B cell (primary cell): ENCODE measurements around the gene METRNL. TPM values are rescaled to one million over a fixed set of nuclear protein-coding genes. Genes with fewer than 3 reads are reported as not detected.

Source experiments
- ATAC-seq: fragments of 200-7000 bp; cut with Tn5 transposase; one replicate; pipeline ENCODE4 v1.10.0; 2021; ENCODE audit warnings: low read depth, mild to moderate bottlenecking, moderate number of reproducible peaks, moderate library complexity
- CTCF ChIA-PET: fragments of 350-600 bp; sonication (Branson Sonifier 250); formaldehyde crosslinking; loops from one replicate; lab custom pipeline; 2021; ENCODE audit warnings: antibody characterized with exemption, inconsistent platforms; lab: Charles Lee
- POLR2A ChIA-PET: fragments of 350-600 bp; sonication (Branson Sonifier 250); formaldehyde crosslinking; loops from one replicate; lab custom pipeline; 2021; ENCODE audit warnings: antibody characterized with exemption; lab: Charles Lee
- DNase-seq: peaks from one replicate; pipeline ENCODE4 v3.0.0; 2013
- H2AFZ ChIP-seq: 2 replicates; pipeline ENCODE4 v1.6.1; 2012; ENCODE audit warnings: mild to moderate bottlenecking, low read depth, low read length; ENCODE audit not compliant: insufficient read depth, poor library complexity, severe bottlenecking
- H3K27ac ChIP-seq, 2 donors: 1 replicate in 1 of 2; 2 replicates in 1 of 2; pipeline ENCODE4 v1.5.1; 2012 to 2013; ENCODE audit warnings: low read length in 2 of 2, mild to moderate bottlenecking in 2 of 2, moderate library complexity in 1 of 2
- H3K27me3 ChIP-seq, 4 experiments: fragments of 200-600 bp in 1 of 4; sonication (generic) in 1 of 4; replicated peaks in 1 of 4; 1 replicate in 2 of 4; 2 replicates in 2 of 4; pipeline versions ENCODE4 v1.6.1 to v1.7.0; 2013 to 2016; ENCODE audit warnings: low read length in 3 of 4, mild to moderate bottlenecking in 2 of 4, mixed read lengths in 1 of 4, moderate library complexity in 1 of 4; ENCODE audit not compliant: insufficient read depth in 4 of 4, control insufficient read depth in 3 of 4; ENCODE audit errors: control extremely low read depth in 1 of 4
- H3K36me3 ChIP-seq, 2 experiments: replicated peaks in 1 of 2; 1 replicate in 1 of 2; 2 replicates in 1 of 2; pipeline versions ENCODE4 v1.6.1 to v1.7.1; 2013; ENCODE audit warnings: low read length in 1 of 2; ENCODE audit not compliant: insufficient read depth in 2 of 2, control insufficient read depth in 1 of 2; ENCODE audit errors: control extremely low read depth in 1 of 2, extremely low read depth in 1 of 2
- H3K4me1 ChIP-seq, 2 donors: fragments of 200-600 bp in 1 of 2; sonication (generic) in 1 of 2; 1 replicate in 1 of 2; 2 replicates in 1 of 2; pipeline versions ENCODE4 v1.5.1 to v1.6.1; 2013 to 2017; ENCODE audit warnings: low read length in 2 of 2; ENCODE audit not compliant: control insufficient read depth in 2 of 2, insufficient read depth in 2 of 2
- H3K4me2 ChIP-seq: replicated peaks from 2 replicates; pipeline ENCODE3; 2012; ENCODE audit warnings: mild to moderate bottlenecking, low read depth, low read length; ENCODE audit not compliant: poor library complexity, severe bottlenecking
- H3K4me3 ChIP-seq, 5 experiments: fragments of 200-600 bp in 1 of 5; sonication (generic) in 1 of 5; 1 replicate in 3 of 5; 2 replicates in 2 of 5; pipeline versions ENCODE4 v1.5.1 to v1.7.0; 2011 to 2016; ENCODE audit warnings: low read length in 4 of 5, mild to moderate bottlenecking in 4 of 5, low read depth in 2 of 5, control low read depth in 1 of 5, moderate library complexity in 1 of 5; ENCODE audit not compliant: insufficient read depth in 1 of 5; ENCODE audit errors: control extremely low read depth in 1 of 5, extremely low read depth in 1 of 5
- H3K79me2 ChIP-seq: fragments of 200-600 bp; sonication (generic); one replicate; pipeline ENCODE4 v1.6.0; 2016; ENCODE audit warnings: low read length; ENCODE audit not compliant: control insufficient read depth, insufficient read depth
- H3K9ac ChIP-seq: fragments of 200-600 bp; sonication (generic); 2 replicates; pipeline ENCODE4 v1.6.1; 2017; ENCODE audit warnings: mild to moderate bottlenecking, low read length, moderate library complexity
- H3K9me3 ChIP-seq, 3 donors: one replicate each; pipeline versions ENCODE4 v1.6.1 to v1.7.1; 2013; ENCODE audit warnings: low read length in 2 of 3; ENCODE audit not compliant: control insufficient read depth in 2 of 3, insufficient read depth in 1 of 3; ENCODE audit errors: control extremely low read depth in 1 of 3
- H4K20me1 ChIP-seq: 2 replicates; pipeline ENCODE4 v1.6.0; 2012; ENCODE audit warnings: mild to moderate bottlenecking, low read length; ENCODE audit not compliant: insufficient read depth, control insufficient read depth, poor library complexity, severe bottlenecking
- H3K27ac Mint-ChIP-seq: one replicate; pipeline ENCODE4 v1.8.0; 2021; ENCODE audit warnings: mixed read lengths
- H3K27me3 Mint-ChIP-seq: one replicate; pipeline ENCODE4 v1.8.0; 2021; ENCODE audit warnings: mixed read lengths
- H3K4me1 Mint-ChIP-seq: one replicate; pipeline ENCODE4 v1.8.0; 2021; ENCODE audit warnings: mixed read lengths
- H3K4me3 Mint-ChIP-seq: one replicate; pipeline ENCODE4 v1.8.0; 2021; ENCODE audit warnings: mixed read lengths
- H3K9me3 Mint-ChIP-seq: one replicate; pipeline ENCODE4 v1.8.0; 2022; ENCODE audit warnings: mixed read lengths; ENCODE audit not compliant: insufficient read depth
- EZH2 ChIP-seq: IDR thresholded peaks from 2 replicates; pipeline ENCODE4 v1.6.1; 2012; ENCODE audit warnings: borderline replicate concordance, low read depth, mild to moderate bottlenecking, moderate library complexity, low read length; ENCODE audit not compliant: insufficient read depth, poor library complexity, severe bottlenecking
- WGBS: methylation state at CpG from one replicate; pipeline ENCODE4 v1.1.5; 2013; ENCODE audit warnings: missing lambda C conversion rate; ENCODE audit not compliant: insufficient coverage; 5-methylcytosine and 5-hydroxymethylcytosine counted together
- intact Hi-C: fragments of 100-400 bp; cut with micrococcal nuclease; formaldehyde crosslinking; loops from one replicate; pipeline ENCODE4 v1.10.0; 2022
- polyA plus RNA-seq: library from polyadenylated mRNA; depleted of rRNA; stranded (reverse); fragments of >200 nt; gene quantifications from 2 replicates; pipeline ENCODE4 v1.2.3, GENCODE V29; 2012
- total RNA-seq, 2 donors: library from RNA; stranded (reverse); fragments of 120-200 nt in 1 of 2; gene quantifications; 1 replicate in 1 of 2; 2 replicates in 1 of 2; pipeline versions ENCODE4 v1.2.3 to v1.2.4, GENCODE V29; 2013 to 2022
- TF ChIP-seq, protein P1 (sequence below): fragments of 200-600 bp; IDR thresholded peaks from one replicate; pipeline ENCODE4 v1.8.0; 2022; ENCODE audit warnings: antibody characterized with exemption, mild to moderate bottlenecking

METRNL gene
- total and polyA plus RNA-seq, 2 donors (not counting 1 experiment from before 2014, with no cell fraction given), result 11.8 to 18.4 TPM

- DNase-seq (no peak), ATAC-seq (no peak)
- Histone ChIP-seq H4K20me1 (no peaks in the 10 kb centered on the region), H3K79me2 (no peaks in the 10 kb centered on the region), H3K4me3 (no peak overlapping the region), H3K4me2 (peak overlapping the region; percentile 1), H3K4me1 (peaks cover 0 to 5% of the 10 kb centered on the region in 2 donors), H3K9me3 (no peaks in the 10 kb centered on the region), H3K36me3 (no peaks in the 10 kb centered on the region), H3K9ac (no peak overlapping the region), H2AFZ (no peak overlapping the region), H3K27ac (no peak overlapping the region), H3K27me3 (peaks cover 0 to 11% (median 0%) of the 10 kb centered on the region in 4 experiments)
- ChIA-PET POLR2A (no interaction called here), CTCF (no interaction called here)
- Mint-ChIP-seq H3K4me1 (peaks cover 12% of the 10 kb centered on the region), H3K9me3 (no peaks in the 10 kb centered on the region), H3K4me3 (no peak overlapping the region), H3K27ac (no peak overlapping the region), H3K27me3 (peaks cover 4% of the 10 kb centered on the region)
- intact Hi-C loops, result no loop called here
- no peak for TF ChIP-seq EZH2
- TF ChIP-seq, protein P1, sequence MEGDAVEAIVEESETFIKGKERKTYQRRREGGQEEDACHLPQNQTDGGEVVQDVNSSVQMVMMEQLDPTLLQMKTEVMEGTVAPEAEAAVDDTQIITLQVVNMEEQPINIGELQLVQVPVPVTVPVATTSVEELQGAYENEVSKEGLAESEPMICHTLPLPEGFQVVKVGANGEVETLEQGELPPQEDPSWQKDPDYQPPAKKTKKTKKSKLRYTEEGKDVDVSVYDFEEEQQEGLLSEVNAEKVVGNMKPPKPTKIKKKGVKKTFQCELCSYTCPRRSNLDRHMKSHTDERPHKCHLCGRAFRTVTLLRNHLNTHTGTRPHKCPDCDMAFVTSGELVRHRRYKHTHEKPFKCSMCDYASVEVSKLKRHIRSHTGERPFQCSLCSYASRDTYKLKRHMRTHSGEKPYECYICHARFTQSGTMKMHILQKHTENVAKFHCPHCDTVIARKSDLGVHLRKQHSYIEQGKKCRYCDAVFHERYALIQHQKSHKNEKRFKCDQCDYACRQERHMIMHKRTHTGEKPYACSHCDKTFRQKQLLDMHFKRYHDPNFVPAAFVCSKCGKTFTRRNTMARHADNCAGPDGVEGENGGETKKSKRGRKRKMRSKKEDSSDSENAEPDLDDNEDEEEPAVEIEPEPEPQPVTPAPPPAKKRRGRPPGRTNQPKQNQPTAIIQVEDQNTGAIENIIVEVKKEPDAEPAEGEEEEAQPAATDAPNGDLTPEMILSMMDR, result no peak
- 27% methylated on average over 26 of the region's 58 CpGs for WGBS
These were observed 10.5 kb upstream of the METRNL start for GRCh38 chr17:83068641-83069570.

DNA sequence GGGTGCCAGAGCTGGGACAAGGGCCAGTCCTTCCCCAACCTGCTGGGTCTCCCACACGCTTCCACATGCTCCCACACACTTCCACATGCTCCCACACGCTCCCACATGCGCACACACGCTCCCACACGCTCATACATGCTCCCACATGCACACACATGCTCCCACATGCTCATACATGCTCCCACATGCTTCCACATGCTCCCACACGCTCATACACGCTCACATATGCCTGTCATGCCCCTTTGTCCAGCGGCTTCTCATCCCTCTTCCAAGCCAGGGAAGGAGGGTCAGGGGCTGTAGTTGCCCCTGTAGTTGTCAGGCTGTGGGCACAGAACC, 9.9 kb upstream of the METRNL start:
- ChIA-PET CTCF (no interaction called here), POLR2A (no interaction called here)
- no peak overlapping the region for H3K4me2 ChIP-seq
- TF ChIP-seq, protein P1, result no peak
- no peak for TF ChIP-seq EZH2
- H3K79me2 ChIP-seq, result no peaks in the 10 kb centered on the region
- no peak overlapping the region for H3K4me3 ChIP-seq
- no peak overlapping the region for H3K4me3 Mint-ChIP-seq
- H3K36me3 ChIP-seq, result no peaks in the 10 kb centered on the region
- no peak overlapping the region for H3K27ac ChIP-seq
- DNase-seq (no peak), ATAC-seq (no peak)
- peaks cover 12% of the 10 kb centered on the region for H3K4me1 Mint-ChIP-seq
- no peak overlapping the region for H2AFZ ChIP-seq
- no peak overlapping the region for H3K9ac ChIP-seq
- peak overlapping the region; percentile 44 for H3K27ac Mint-ChIP-seq
- H3K9me3 ChIP-seq, result no peaks in the 10 kb centered on the region
- peaks cover 4% of the 10 kb centered on the region for H3K27me3 Mint-ChIP-seq
- H3K9me3 Mint-ChIP-seq, result no peaks in the 10 kb centered on the region
- peaks cover 0 to 5% of the 10 kb centered on the region in 2 donors for H3K4me1 ChIP-seq
- H3K27me3 ChIP-seq, result peaks cover 0 to 11% (median 0%) of the 10 kb centered on the region in 4 experiments
- H4K20me1 ChIP-seq, result no peaks in the 10 kb centered on the region
- intact Hi-C loops, result no loop called here
- WGBS, result 90% methylated on average over 8 of the region's 8 CpGs
